Erythroblast (primary cell): Measurements from ENCODE around the gene KCNH2.
A peak's percentile ranks its signal among the peaks of the same experiment; 100 is the strongest.

Source experiments
- DNase-seq, 2 experiments: peaks; one replicate each; lab custom pipeline; 2025; lab: John Stamatoyannopoulos, UW
- GATA1 ChIP-seq: IDR thresholded peaks from 2 replicates; pipeline ENCODE4 v1.6.1; 2011; ENCODE audit warnings: low read depth, mild to moderate bottlenecking, control low read depth, low read length, moderate library complexity
- POLR2A ChIP-seq: IDR thresholded peaks from 2 replicates; pipeline ENCODE4 v1.6.1; 2011; ENCODE audit warnings: mild to moderate bottlenecking, low read length

Gene KCNH2

GRCh38 chr7:150993511-150993910 lies 15.4 kb upstream of the KCNH2 start:
- no peak for TF ChIP-seq POLR2A
- TF ChIP-seq GATA1: no peak
- DNase-seq: no peak

- TF ChIP-seq POLR2A (no peak), GATA1 (no peak)
- DNase-seq: peak; percentile 37 to 51
Measured at GRCh38 chr7:150992833-150993302, 14.7 kb upstream of the KCNH2 start.

- TF ChIP-seq GATA1 (no peak), POLR2A (no peak)
- no peak for DNase-seq
Measured at GRCh38 chr7:150992051-150992640, 14.0 kb upstream of the KCNH2 start.

GRCh38 chr7:150990416-150991186 lies 12.5 kb upstream of the KCNH2 start, which contains the start of gene NOS3:
TSS of gene NOS3 (plus strand) at chr7:150991017. CDS start at chr7:150993804, 2,787 bp downstream.
- DNase-seq: no peak
- TF ChIP-seq POLR2A: no peak
- no peak for TF ChIP-seq GATA1

GRCh38 chr7:150989456-150989855 lies 11.3 kb upstream of the KCNH2 start:
- no peak for TF ChIP-seq POLR2A
- TF ChIP-seq GATA1: no peak
- no peak for DNase-seq

- TF ChIP-seq POLR2A (no peak), GATA1 (no peak)
- DNase-seq: peak; percentile 66 to 78
Measured at GRCh38 chr7:150988230-150989226, 10.4 kb upstream of the KCNH2 start.

- TF ChIP-seq POLR2A (no peak), GATA1 (no peak)
- DNase-seq: no peak
Measured at GRCh38 chr7:150986556-150986955, 8.4 kb upstream of the KCNH2 start.

GRCh38 chr7:150986099-150986512 lies 8.0 kb upstream of the KCNH2 start:
- TF ChIP-seq GATA1 (no peak), POLR2A (no peak)
- DNase-seq: peak; percentile 72 to 81

GRCh38 chr7:150983893-150984368 lies 5.8 kb upstream of the KCNH2 start:
- peak; percentile 55 to 72 for DNase-seq

GRCh38 chr7:150982351-150982750 lies 4.2 kb upstream of the KCNH2 start:
- TF ChIP-seq GATA1: no peak
- no peak for TF ChIP-seq POLR2A
- DNase-seq: no peak

More at GRCh38 chr7:150983893-150984368, 5.8 kb upstream of the KCNH2 start:
- TF ChIP-seq POLR2A (no peak), GATA1 (no peak)

GRCh38 chr7:150981644-150982043 lies 3.5 kb upstream of the KCNH2 start:
- no peak for DNase-seq
- no peak for TF ChIP-seq GATA1
- no peak for TF ChIP-seq POLR2A

- TF ChIP-seq POLR2A (no peak), GATA1 (no peak)
- no peak for DNase-seq
Measured at GRCh38 chr7:150980663-150981062, 2.5 kb upstream of the KCNH2 start.

- no peak for DNase-seq
- no peak for TF ChIP-seq POLR2A
- no peak for TF ChIP-seq GATA1
Measured at GRCh38 chr7:150979713-150980390, 1.7 kb upstream of the KCNH2 start.
